Fibroblast of skin of scalp (primary cell): ENCODE measurements around the gene C1QC.
"Not testable (repeated sequence)": the region's sequence is repeated elsewhere in the genome, so short reads cannot be mapped to it uniquely, and the experiment has no call there.

Experiments
- DNase-seq: peaks from one replicate; pipeline ENCODE4 v3.0.0-alpha.2; 2013

The C1QC gene

GRCh38 chr1:22651941-22652856 lies 8.8 kb downstream of the C1QC start:
- DNase-seq: no peak

- DNase-seq: no peak
Observed at GRCh38 chr1:22652881-22653316, 9.5 kb downstream of the C1QC start, which contains the start of gene C1QB. Gene C1QB, plus strand, starts transcription at chr1:22653236. Its CDS starts 6,227 bp downstream, at chr1:22659463.

GRCh38 chr1:22654692-22655091 lies 11.3 kb downstream of the C1QC start:
- no peak for DNase-seq

- no peak for DNase-seq
Observed at GRCh38 chr1:22658385-22659163, 15.1 kb downstream of the C1QC start.

GRCh38 chr1:22660716-22661241 lies 17.3 kb downstream of the C1QC start:
- DNase-seq: no peak

GRCh38 chr1:22661880-22662279 lies 18.4 kb downstream of the C1QC start:
- no peak for DNase-seq

- peak; percentile 4 for DNase-seq
Observed at GRCh38 chr1:22662318-22662717, 18.9 kb downstream of the C1QC start.

GRCh38 chr1:22662986-22663408 lies 19.6 kb downstream of the C1QC start:
- no peak for DNase-seq

- DNase-seq: peak; percentile 14
Observed at GRCh38 chr1:22665752-22666151, 22.3 kb downstream of the C1QC start.

- DNase-seq: no peak
Observed at GRCh38 chr1:22666412-22666811, 23.0 kb downstream of the C1QC start.

GRCh38 chr1:22668840-22669239 lies 25.4 kb downstream of the C1QC start:
- not testable (repeated sequence) for DNase-seq

- no peak for DNase-seq
Observed at GRCh38 chr1:22670352-22670975, 27.0 kb downstream of the C1QC start.

- DNase-seq: no peak
Observed at GRCh38 chr1:22671999-22672398, 28.6 kb downstream of the C1QC start.

- DNase-seq: peak; percentile 54
Observed at GRCh38 chr1:22673486-22674409, 30.3 kb downstream of the C1QC start.

GRCh38 chr1:22674410-22674749 lies 30.9 kb downstream of the C1QC start:
- DNase-seq: no peak

- not testable (repeated sequence) for DNase-seq
Observed at GRCh38 chr1:22676151-22676550, 32.7 kb downstream of the C1QC start.

GRCh38 chr1:22676916-22677583 lies 33.6 kb downstream of the C1QC start:
- DNase-seq: no peak

GRCh38 chr1:22677931-22678896 lies 34.8 kb downstream of the C1QC start:
- DNase-seq: no peak

GRCh38 chr1:22680726-22681125 lies 37.3 kb downstream of the C1QC start:
- no peak for DNase-seq
